ENCODE data around the gene LYZL6.
A peak's percentile ranks its signal among the peaks of the same experiment; 100 is the strongest.

Gene LYZL6

GRCh38 chr17:35968520-35969054 lies 25.1 kb upstream of the LYZL6 start:
- no peak overlapping the region for H2BK5ac ChIP-seq (ENCODE audit: low read length)
- H3K79me1 ChIP-seq (ENCODE audit: low read length), result no peaks in the 10 kb centered on the region
- H3K79me2 ChIP-seq (ENCODE audit: control insufficient read depth, insufficient read depth, low read length), result no peaks in the 10 kb centered on the region
- H2BK15ac ChIP-seq (replicated peaks; ENCODE audit: low read depth), result no peak overlapping the region
- no peak for DNase-seq
- no peaks in the 10 kb centered on the region for H3K4me1 ChIP-seq (ENCODE audit: control insufficient read depth, low read depth, low read length)
- no peak overlapping the region for H3K56ac ChIP-seq (ENCODE audit: low read length)
- H4K8ac ChIP-seq (ENCODE audit: low read depth, low read length), result no peak overlapping the region
- H2BK120ac ChIP-seq (ENCODE audit: low read depth, low read length), result no peak overlapping the region
- no peaks in the 10 kb centered on the region for H3K27me3 ChIP-seq (ENCODE audit: insufficient read depth, low read length, poor library complexity)
- H3K4ac ChIP-seq (ENCODE audit: low read depth, low read length), result no peak overlapping the region
- H3K9ac ChIP-seq (ENCODE audit: low read length), result no peak overlapping the region
- WGBS (ENCODE audit: extremely low coverage, insufficient coverage, low lambda C conversion rate), result no CpG with 5 or more reads among the region's 10 CpGs
- H3K27ac ChIP-seq (ENCODE audit: low read depth, low read length), result no peak overlapping the region
- no peak overlapping the region for H4K5ac ChIP-seq (ENCODE audit: low read length)
- H2AK5ac ChIP-seq (ENCODE audit: low read length), result no peak overlapping the region
- H3K18ac ChIP-seq (ENCODE audit: low read length), result no peak overlapping the region
- H3K23ac ChIP-seq (ENCODE audit: low read length), result no peak overlapping the region
- no peaks in the 10 kb centered on the region for H3K36me3 ChIP-seq (ENCODE audit: control insufficient read depth, insufficient read depth, low read length)
- no peak overlapping the region for H3K4me2 ChIP-seq (ENCODE audit: low read length)
- H3K4me3 ChIP-seq (ENCODE audit: low read length), result no peak overlapping the region

- Histone ChIP-seq H3K18ac (ENCODE audit: low read length) (no peak overlapping the region), H3K4me3 (ENCODE audit: low read length) (no peak overlapping the region), H3K27me3 (ENCODE audit: insufficient read depth, low read length, poor library complexity) (no peaks in the 10 kb centered on the region), H2AK5ac (ENCODE audit: low read length) (no peak overlapping the region), H4K8ac (ENCODE audit: low read depth, low read length) (no peak overlapping the region), H3K4me1 (ENCODE audit: control insufficient read depth, low read depth, low read length) (no peaks in the 10 kb centered on the region), H3K4ac (ENCODE audit: low read depth, low read length) (no peak overlapping the region), H3K4me2 (ENCODE audit: low read length) (no peak overlapping the region), H3K79me1 (ENCODE audit: low read length) (no peaks in the 10 kb centered on the region), H4K5ac (ENCODE audit: low read length) (no peak overlapping the region), H2BK120ac (ENCODE audit: low read depth, low read length) (no peak overlapping the region), H2BK15ac (replicated peaks; ENCODE audit: low read depth) (no peak overlapping the region), H3K36me3 (ENCODE audit: control insufficient read depth, insufficient read depth, low read length) (no peaks in the 10 kb centered on the region), H3K23ac (ENCODE audit: low read length) (no peak overlapping the region), H3K56ac (ENCODE audit: low read length) (no peak overlapping the region), H2BK5ac (ENCODE audit: low read length) (no peak overlapping the region), H3K79me2 (ENCODE audit: control insufficient read depth, insufficient read depth, low read length) (no peaks in the 10 kb centered on the region), H3K9ac (ENCODE audit: low read length) (no peak overlapping the region), H3K27ac (ENCODE audit: low read depth, low read length) (no peak overlapping the region)
- no CpG with 5 or more reads among the region's 7 CpGs for WGBS (ENCODE audit: extremely low coverage, insufficient coverage, low lambda C conversion rate)
- no peak for DNase-seq
Measured at GRCh38 chr17:35965272-35965671, 21.8 kb upstream of the LYZL6 start.

- H3K36me3 ChIP-seq (ENCODE audit: control insufficient read depth, insufficient read depth, low read length), result no peaks in the 10 kb centered on the region
- H3K27ac ChIP-seq (ENCODE audit: low read depth, low read length), result no peak overlapping the region
- no peak overlapping the region for H3K4me3 ChIP-seq (ENCODE audit: low read length)
- H3K27me3 ChIP-seq (ENCODE audit: insufficient read depth, low read length, poor library complexity), result no peaks in the 10 kb centered on the region
- no peak overlapping the region for H3K4ac ChIP-seq (ENCODE audit: low read depth, low read length)
- no peaks in the 10 kb centered on the region for H3K79me2 ChIP-seq (ENCODE audit: control insufficient read depth, insufficient read depth, low read length)
- WGBS (ENCODE audit: extremely low coverage, insufficient coverage, low lambda C conversion rate), result no CpG with 5 or more reads among the region's 6 CpGs
- H3K18ac ChIP-seq (ENCODE audit: low read length), result no peak overlapping the region
- H3K56ac ChIP-seq (ENCODE audit: low read length), result no peak overlapping the region
- H3K23ac ChIP-seq (ENCODE audit: low read length), result no peak overlapping the region
- no peak for DNase-seq
- no peak overlapping the region for H2BK15ac ChIP-seq (replicated peaks; ENCODE audit: low read depth)
- H4K5ac ChIP-seq (ENCODE audit: low read length), result no peak overlapping the region
- H3K4me2 ChIP-seq (ENCODE audit: low read length), result no peak overlapping the region
- H3K9ac ChIP-seq (ENCODE audit: low read length), result no peak overlapping the region
- H4K8ac ChIP-seq (ENCODE audit: low read depth, low read length), result no peak overlapping the region
- H3K79me1 ChIP-seq (ENCODE audit: low read length), result no peaks in the 10 kb centered on the region
- no peak overlapping the region for H2BK120ac ChIP-seq (ENCODE audit: low read depth, low read length)
- no peak overlapping the region for H2AK5ac ChIP-seq (ENCODE audit: low read length)
- no peak overlapping the region for H2BK5ac ChIP-seq (ENCODE audit: low read length)
- no peaks in the 10 kb centered on the region for H3K4me1 ChIP-seq (ENCODE audit: control insufficient read depth, low read depth, low read length)
Measured at GRCh38 chr17:35963663-35964062, 20.1 kb upstream of the LYZL6 start.

GRCh38 chr17:35953720-35954119 lies 10.2 kb upstream of the LYZL6 start:
- Histone ChIP-seq H3K4me1 (ENCODE audit: control insufficient read depth, low read depth, low read length) (peaks cover 5% of the 10 kb centered on the region), H3K23ac (ENCODE audit: low read length) (no peak overlapping the region), H3K9ac (ENCODE audit: low read length) (no peak overlapping the region), H3K18ac (ENCODE audit: low read length) (no peak overlapping the region), H2BK15ac (replicated peaks; ENCODE audit: low read depth) (no peak overlapping the region), H3K36me3 (ENCODE audit: control insufficient read depth, insufficient read depth, low read length) (no peaks in the 10 kb centered on the region), H3K27ac (ENCODE audit: low read depth, low read length) (no peak overlapping the region), H2BK5ac (ENCODE audit: low read length) (no peak overlapping the region), H3K79me2 (ENCODE audit: control insufficient read depth, insufficient read depth, low read length) (no peaks in the 10 kb centered on the region), H3K4me3 (ENCODE audit: low read length) (no peak overlapping the region), H4K5ac (ENCODE audit: low read length) (no peak overlapping the region), H4K8ac (ENCODE audit: low read depth, low read length) (no peak overlapping the region), H2BK120ac (ENCODE audit: low read depth, low read length) (no peak overlapping the region), H3K4me2 (ENCODE audit: low read length) (no peak overlapping the region), H2AK5ac (ENCODE audit: low read length) (no peak overlapping the region), H3K4ac (ENCODE audit: low read depth, low read length) (no peak overlapping the region), H3K79me1 (ENCODE audit: low read length) (no peaks in the 10 kb centered on the region), H3K27me3 (ENCODE audit: insufficient read depth, low read length, poor library complexity) (no peaks in the 10 kb centered on the region), H3K56ac (ENCODE audit: low read length) (no peak overlapping the region)
- no CpG with 5 or more reads among the region's 7 CpGs for WGBS (ENCODE audit: extremely low coverage, insufficient coverage, low lambda C conversion rate)
- DNase-seq, result no peak

- Histone ChIP-seq H2BK5ac (ENCODE audit: low read length) (no peak overlapping the region), H3K27me3 (ENCODE audit: insufficient read depth, low read length, poor library complexity) (no peaks in the 10 kb centered on the region), H3K23ac (ENCODE audit: low read length) (no peak overlapping the region), H4K8ac (ENCODE audit: low read depth, low read length) (no peak overlapping the region), H3K18ac (ENCODE audit: low read length) (no peak overlapping the region), H3K4me3 (ENCODE audit: low read length) (no peak overlapping the region), H3K9ac (ENCODE audit: low read length) (no peak overlapping the region), H3K4me2 (ENCODE audit: low read length) (no peak overlapping the region), H3K27ac (ENCODE audit: low read depth, low read length) (no peak overlapping the region), H3K36me3 (ENCODE audit: control insufficient read depth, insufficient read depth, low read length) (no peaks in the 10 kb centered on the region), H3K4me1 (ENCODE audit: control insufficient read depth, low read depth, low read length) (peaks cover 5% of the 10 kb centered on the region), H3K4ac (ENCODE audit: low read depth, low read length) (no peak overlapping the region), H3K56ac (ENCODE audit: low read length) (no peak overlapping the region), H2BK15ac (replicated peaks; ENCODE audit: low read depth) (no peak overlapping the region), H3K79me1 (ENCODE audit: low read length) (no peaks in the 10 kb centered on the region), H2AK5ac (ENCODE audit: low read length) (no peak overlapping the region), H4K5ac (ENCODE audit: low read length) (no peak overlapping the region), H3K79me2 (ENCODE audit: control insufficient read depth, insufficient read depth, low read length) (no peaks in the 10 kb centered on the region), H2BK120ac (ENCODE audit: low read depth, low read length) (no peak overlapping the region)
- WGBS (ENCODE audit: extremely low coverage, insufficient coverage, low lambda C conversion rate), result no CpG with 5 or more reads among the region's 3 CpGs
- no peak for DNase-seq
Measured at GRCh38 chr17:35949401-35949800, 5.9 kb upstream of the LYZL6 start.

- Histone ChIP-seq H3K27ac (ENCODE audit: low read depth, low read length) (no peak overlapping the region), H2BK5ac (ENCODE audit: low read length) (no peak overlapping the region), H3K27me3 (ENCODE audit: insufficient read depth, low read length, poor library complexity) (no peaks in the 10 kb centered on the region), H3K4me1 (ENCODE audit: control insufficient read depth, low read depth, low read length) (no peaks in the 10 kb centered on the region), H4K8ac (ENCODE audit: low read depth, low read length) (no peak overlapping the region), H3K79me1 (ENCODE audit: low read length) (no peaks in the 10 kb centered on the region), H3K9ac (ENCODE audit: low read length) (no peak overlapping the region), H3K36me3 (ENCODE audit: control insufficient read depth, insufficient read depth, low read length) (no peaks in the 10 kb centered on the region), H3K79me2 (ENCODE audit: control insufficient read depth, insufficient read depth, low read length) (no peaks in the 10 kb centered on the region), H4K5ac (ENCODE audit: low read length) (no peak overlapping the region), H3K4me2 (ENCODE audit: low read length) (no peak overlapping the region), H3K18ac (ENCODE audit: low read length) (no peak overlapping the region), H3K4ac (ENCODE audit: low read depth, low read length) (no peak overlapping the region), H2BK120ac (ENCODE audit: low read depth, low read length) (no peak overlapping the region), H3K4me3 (ENCODE audit: low read length) (no peak overlapping the region), H2AK5ac (ENCODE audit: low read length) (no peak overlapping the region), H3K56ac (ENCODE audit: low read length) (no peak overlapping the region), H3K23ac (ENCODE audit: low read length) (no peak overlapping the region), H2BK15ac (replicated peaks; ENCODE audit: low read depth) (no peak overlapping the region)
- WGBS (ENCODE audit: extremely low coverage, insufficient coverage, low lambda C conversion rate), result no CpG with 5 or more reads among the region's 7 CpGs
- DNase-seq, result peak; percentile 14
Measured at GRCh38 chr17:35948092-35948491, 4.6 kb upstream of the LYZL6 start.

Measured in mesendoderm (in vitro differentiated cells).